Stimulated activated CD4-positive, alpha-beta T cell treated with anti-CD3 and anti-CD28 coated beads, Interleukin-15, amount 100 ng/mL, for 24 hours (primary cell): ENCODE measurements around the gene SSBP2.
"Not testable (repeated sequence)": the region's sequence is repeated elsewhere in the genome, so short reads cannot be mapped to it uniquely, and the experiment has no call there.

ENCODE experiments used
- DNase-seq: peaks from one replicate; pipeline ENCODE4 v3.0.0-alpha.2; 2020

Gene SSBP2

DNA sequence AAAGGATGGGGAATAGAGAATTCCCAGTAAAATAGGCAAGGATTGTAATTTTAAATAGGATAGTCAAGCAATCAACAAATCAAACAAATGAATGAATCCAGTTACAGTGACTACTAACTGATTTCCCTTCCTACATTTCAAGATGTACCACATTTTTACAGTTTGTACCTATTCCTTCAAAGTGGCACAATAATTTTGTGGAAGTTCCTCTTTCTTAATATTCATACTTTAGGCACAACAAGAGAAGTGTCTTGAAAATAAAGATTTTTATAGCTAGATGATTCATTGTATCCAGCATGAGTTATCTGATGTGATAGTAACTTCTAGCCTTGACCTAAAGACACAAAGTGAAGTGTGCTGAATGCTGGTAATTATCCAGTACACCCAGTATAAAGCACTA, 234.8 kb downstream of the SSBP2 start:
- no peak for DNase-seq

DNA sequence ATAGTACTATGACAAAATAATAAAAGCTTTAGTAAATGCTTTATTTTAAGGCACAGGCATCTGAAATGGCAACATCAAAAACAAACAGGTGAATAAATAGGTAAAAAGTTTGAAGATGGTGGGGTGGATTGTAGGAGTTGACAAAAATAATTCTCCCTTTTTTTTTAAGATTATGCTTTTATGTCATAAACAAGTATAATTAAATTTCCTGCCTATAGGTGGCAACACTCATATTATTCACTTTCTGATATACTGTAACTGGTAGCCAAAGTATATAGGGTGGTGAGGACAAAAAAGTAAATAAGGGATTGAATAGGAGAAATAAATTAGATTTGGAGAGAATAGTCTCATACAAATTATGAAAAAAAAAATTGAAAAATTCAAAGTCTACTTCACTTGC, 236.9 kb downstream of the SSBP2 start:
- DNase-seq, result no peak

DNA sequence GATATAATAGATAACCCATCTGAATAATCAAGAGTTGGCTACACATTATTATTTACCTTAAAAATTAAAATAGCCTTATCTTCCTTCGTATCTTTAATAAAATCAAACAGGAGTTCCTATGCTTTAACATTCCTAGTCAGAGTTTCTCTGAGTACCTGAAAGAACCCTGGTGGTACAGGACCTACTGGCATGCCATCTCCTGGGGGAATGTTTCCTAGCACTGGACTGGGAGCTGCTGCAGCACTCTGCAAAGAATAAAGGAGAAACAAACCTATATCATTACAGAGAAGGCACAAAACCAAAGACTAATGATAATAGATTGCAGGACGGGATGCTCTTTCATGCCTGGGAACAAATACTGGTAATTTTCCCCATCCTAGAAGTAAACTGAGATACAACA, 237.4 kb downstream of the SSBP2 start:
- DNase-seq, result no peak

DNA sequence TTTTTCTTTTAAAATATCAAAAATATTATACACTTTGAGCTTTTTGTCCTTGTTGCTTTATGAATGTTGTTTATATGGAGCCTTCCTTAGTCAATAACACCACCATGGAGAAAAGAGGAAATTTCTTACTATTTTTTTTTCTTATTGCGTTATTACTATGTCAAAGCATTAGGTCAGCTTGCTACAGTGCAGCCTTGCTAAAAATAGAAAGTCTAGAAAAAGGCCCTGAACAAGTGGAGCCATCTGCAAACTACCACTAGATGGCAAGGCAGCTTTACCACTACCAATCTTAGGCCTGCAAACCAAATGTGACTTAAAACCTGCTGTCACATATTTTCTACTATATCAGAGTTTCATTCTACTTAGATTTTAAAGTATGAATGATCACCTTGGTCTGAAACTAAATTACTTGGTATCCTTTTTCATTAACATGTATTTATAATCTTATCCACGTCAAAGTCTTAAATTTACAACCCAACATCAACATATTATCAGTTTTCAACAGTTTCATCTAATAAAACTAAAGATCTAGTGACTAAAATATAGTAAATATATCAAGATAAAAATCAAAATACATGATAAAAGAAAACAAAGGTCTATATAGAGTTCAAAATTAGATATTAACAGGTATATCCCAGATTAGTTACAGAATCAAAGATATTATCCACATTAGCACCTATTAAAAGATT, 243.9 kb downstream of the SSBP2 start:
- peak; percentile 30 for DNase-seq

DNA sequence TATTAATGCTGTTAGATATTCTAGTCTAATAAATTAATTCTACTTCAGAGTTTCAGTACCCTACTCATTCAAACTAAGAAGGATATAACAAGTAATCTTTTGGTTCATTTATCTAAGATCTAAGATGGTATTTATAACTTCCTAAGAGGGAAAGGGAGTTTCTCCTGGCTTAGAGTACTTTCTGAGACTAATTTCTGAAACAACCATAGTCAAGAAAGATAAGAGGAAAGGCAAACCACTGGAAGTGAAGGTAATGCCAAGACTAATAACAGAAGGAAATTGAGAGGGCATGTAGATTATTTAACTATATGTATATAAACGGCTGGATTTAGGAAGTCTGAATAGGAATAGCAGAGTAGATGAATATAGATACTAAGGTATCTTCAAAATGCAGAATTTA, 244.5 kb downstream of the SSBP2 start:
- no peak for DNase-seq

DNA sequence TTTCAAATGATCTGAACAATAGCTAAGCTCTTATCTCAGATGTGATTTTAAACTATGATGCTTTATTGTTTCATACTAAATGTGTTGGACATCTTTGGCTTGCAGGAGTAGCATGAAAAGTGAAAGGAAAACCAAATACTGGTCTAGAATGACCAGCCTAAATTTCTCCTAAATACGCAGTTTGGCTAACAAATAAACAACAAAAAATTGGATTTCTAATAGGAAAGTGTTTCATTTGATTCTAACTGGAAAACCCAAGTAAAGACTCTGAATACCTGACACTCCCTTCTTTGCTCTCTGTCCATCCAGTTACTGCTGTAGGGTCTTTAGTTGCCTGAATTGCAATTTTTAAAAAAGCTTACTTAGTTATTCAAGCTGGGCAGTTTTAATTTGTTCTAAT, 245.2 kb downstream of the SSBP2 start:
- no peak for DNase-seq

DNA sequence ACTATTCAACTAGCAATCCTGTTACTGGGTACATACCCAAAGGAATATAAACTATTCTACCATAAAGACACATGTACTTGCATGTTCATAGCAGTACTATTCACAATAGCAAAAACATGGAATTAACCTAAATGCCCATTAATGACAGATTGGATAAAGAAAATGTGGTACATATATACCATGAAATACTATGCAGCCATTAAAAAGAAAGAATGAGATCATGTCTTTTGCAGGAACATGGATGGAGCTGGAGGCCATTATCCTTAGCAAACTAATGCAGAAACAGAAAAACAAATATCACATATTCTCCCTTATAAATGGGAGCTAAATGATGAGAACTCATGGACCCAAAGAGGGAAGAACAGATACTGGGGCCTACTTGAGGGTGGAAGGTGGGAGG, 247.3 kb downstream of the SSBP2 start:
- DNase-seq, result not testable (repeated sequence)

DNA sequence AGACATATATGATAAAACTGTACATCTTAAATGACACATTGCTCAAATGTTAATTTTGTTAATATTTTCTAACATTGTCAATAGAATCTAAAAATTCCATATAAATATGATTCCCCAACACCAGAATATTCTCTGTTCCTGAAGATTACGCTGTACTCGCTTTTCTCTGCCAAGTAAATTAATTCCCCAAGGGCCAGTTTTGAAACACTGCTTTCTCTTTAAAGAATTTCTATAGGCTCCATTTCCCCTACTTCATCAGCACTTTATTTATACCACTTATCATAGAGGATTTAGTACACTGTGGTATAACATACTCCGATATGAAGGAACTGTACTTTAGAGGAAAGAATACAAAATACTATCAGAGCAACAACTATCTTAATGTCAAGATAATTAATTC, 255.6 kb downstream of the SSBP2 start:
- no peak for DNase-seq

DNA sequence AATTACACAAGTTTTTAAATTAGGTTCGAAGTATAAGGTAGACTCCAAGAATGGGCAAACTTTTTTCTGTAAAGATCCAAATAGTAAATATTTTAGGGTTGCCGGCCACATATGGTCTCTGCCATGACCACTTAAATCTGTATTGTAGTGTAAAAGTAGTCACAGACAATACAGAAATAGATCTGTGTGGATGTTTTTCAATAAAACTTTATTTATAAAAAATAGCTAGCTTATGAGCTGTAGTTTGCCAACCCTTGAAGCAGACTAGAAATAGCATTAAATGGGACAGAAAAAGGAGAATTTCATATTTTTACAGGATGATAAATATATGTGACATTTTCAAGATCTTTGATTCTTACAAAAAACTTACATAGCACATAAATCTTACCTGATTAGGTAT, 262.0 kb downstream of the SSBP2 start:
- no peak for DNase-seq

DNA sequence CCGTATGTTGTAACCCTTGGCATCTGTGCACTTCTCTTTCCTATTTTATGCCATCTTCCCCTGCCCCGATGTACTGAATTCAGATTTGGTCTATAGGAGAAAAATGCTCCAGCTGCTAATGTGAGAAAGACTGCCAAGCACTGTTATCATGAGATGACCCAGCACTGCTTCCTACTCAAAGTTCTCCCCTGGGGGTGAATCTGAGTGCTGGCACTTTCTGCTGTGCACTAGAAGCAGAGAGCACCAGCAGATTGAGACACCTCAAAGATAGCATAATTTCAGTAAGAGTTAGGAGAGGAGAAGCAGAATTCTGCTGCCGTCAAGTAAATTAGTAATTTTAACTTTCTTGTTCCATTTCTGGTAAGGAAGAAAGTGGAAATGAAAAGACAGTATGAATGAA, 264.2 kb downstream of the SSBP2 start:
- no peak for DNase-seq

DNA sequence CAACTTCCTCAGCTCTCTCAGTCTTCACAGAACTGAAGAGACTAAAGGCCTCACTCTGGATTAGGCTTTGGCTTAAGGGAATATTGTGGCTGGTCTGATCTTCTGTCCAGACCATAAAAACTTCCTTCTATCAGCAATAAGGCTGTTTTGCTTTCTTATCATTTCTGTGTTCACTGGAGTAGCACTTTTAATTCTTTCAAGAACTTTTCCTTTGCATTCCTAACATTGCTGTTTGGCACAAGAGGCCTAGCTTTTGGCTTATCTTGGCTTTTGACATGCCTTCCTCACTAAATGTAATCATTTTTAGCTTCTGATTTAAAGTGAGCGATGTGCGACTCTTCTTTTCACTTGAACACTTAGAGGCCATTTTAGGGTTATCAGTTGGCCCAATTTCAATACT, 268.3 kb downstream of the SSBP2 start:
- no peak for DNase-seq

DNA sequence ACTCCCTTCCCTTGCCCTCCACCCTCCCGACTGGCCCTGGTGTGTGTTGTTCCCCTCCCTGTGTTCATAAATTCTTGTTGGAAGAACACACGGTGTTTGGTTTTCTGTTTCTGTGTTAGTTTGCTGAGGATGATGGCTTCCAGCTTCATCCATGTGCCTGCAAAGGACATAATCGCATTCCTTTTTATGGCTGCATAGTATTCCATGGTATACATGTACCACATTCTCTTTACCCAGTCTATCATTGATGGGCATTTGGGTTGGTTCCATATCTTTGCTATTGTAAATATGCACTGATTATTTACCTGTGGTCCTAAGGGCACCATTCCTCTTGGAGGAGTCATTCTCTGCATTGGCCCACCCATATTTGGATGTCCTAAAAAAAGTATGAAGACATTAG, 277.5 kb downstream of the SSBP2 start:
- not testable (repeated sequence) for DNase-seq

DNA sequence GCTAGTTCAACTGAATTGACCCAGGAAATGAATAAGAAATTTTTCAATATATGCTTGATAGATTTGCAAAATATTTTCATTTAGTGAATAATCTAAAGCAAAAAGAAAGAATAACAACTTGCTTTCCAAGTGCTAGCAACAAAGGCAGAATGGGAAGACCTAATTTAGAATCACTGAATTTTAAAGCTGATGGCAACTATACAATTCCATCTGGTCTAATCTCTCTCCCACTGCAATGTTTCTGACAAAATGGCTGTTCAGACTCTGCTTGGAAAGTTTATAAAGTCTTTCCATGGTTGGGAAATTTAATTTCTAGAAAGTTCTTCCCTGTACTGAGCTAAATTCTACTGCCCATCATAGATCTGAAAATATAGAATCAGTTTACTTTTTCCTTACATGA, 281.2 kb downstream of the SSBP2 start:
- no peak for DNase-seq

DNA sequence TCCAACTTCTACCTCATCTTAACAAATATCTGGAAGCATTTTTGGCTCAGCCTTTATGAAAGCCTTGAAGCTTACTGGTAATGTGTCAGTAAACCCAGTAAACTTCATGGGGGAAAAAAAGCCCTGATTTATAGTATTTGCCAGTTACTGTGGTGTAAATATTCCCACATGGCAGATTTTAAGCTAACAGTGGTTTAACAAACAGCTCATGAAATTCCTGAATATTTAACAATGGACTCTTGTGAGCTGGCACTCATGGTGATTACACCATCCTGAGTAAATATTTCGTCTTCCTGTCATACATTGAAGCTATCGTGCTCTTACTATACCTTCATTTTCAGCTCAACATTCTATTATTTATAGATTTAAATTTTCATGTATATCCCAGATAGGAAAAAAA, 300.0 kb downstream of the SSBP2 start:
- no peak for DNase-seq

DNA sequence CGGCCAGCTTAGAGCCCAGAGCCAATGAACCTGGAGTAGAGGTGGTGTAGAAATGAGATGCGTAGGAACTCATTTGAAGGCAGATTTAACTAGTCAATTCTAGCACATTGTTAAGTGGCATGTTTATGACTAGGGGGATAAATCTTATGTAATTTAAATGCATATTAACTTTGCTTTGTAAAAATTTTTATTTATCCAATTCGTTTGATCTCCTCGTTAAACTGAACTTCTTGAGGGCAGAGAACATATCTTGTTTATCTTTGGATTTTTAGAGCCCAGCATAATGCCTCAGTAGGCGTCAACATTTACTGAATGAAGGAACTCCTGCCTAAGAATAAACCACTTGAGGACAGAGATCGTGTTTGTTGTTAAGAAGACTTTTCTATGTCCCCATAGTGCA, 315.9 kb downstream of the SSBP2 start:
- no peak for DNase-seq

DNA sequence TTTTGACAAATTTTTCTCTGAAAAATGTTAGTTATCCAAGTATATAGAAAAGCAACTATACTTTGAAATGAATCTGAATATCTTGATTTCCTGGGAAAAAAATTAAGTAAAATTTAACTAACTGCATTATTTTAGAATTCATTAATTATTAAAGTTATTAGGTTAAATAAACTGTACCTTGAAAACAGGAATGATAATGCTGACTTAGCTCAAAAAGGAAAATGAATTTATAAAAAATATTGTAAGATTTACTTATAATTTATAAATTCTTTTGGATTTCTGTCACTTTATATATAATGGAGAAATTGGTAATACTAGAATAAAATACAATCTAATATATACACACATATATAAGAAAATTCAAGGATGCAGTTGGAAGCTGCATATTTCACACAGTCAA, 320.9 kb downstream of the SSBP2 start:
- DNase-seq, result no peak

DNA sequence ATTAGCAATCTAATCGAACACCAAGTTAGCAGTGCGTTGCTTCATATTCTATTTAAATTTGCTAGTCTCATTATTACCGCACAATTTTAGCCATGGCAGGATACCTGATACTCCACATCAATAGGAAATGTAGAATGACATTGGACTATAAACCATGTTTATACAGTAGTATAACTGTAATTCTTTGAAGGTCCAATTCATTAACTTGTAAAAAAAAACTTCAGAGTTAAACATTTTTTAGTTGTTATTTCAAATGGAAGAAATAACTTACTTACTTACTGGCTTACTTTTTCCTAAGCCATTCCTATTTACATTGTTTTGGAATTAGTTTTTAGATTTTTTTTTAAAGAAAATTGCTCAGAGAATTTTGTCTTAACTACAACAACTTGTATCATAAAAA, 321.5 kb downstream of the SSBP2 start:
- no peak for DNase-seq

DNA sequence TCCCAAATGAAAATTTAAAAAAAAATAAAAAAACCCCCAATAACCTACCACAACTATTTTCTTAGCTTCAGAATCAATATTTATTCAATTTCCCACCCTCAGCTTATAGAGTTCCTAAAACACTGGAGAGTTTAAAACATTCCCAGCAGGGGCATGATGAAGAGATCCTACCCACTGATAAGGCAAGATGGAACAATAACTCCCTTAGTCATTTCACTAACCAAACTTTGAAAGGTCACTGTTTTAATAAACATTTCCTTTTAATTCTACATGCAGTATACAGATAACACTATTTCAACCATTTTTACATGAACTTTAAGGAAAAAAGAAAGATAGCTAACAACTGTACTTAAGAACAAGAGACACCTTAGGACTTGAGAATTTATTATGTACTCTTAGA, 322.0 kb downstream of the SSBP2 start:
- no peak for DNase-seq

DNA sequence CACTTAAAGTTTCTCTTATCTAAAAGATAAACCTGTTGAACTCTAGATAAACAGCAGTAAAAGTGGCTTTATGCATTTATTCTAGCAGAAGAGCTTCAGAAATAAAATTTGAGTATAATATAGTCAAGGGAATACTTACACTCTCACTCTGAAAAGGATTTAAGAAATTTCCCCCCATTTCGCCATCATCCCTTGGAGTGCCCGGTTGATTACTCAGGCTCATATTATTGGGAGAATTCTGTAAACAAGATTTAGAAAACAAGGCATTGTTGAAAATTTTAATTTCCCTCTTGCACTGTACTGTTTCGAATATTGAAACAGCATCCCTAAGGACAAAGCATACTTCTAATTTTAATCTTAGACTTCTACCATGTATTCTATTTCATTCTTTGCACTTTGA, 322.5 kb downstream of the SSBP2 start:
- DNase-seq, result no peak

DNA sequence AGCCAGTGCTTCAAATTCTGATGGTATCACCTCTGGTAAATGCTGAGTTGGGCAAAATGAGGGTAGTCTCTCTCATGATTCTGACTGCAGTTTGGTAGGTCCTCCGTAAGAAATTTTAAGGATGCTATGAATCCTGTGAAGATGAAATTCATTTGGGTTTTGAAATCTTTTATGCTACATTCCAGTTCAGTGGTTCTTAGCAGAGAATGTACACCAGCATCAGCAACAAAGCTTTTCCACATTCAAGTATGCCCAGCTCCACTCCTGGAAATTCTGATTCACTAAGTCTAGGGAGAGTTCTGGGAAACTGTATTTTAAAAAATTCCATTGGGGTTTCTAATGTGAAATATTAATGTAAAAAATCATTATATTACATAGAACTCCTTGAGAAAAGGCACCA, 323.3 kb downstream of the SSBP2 start:
- no peak for DNase-seq

DNA sequence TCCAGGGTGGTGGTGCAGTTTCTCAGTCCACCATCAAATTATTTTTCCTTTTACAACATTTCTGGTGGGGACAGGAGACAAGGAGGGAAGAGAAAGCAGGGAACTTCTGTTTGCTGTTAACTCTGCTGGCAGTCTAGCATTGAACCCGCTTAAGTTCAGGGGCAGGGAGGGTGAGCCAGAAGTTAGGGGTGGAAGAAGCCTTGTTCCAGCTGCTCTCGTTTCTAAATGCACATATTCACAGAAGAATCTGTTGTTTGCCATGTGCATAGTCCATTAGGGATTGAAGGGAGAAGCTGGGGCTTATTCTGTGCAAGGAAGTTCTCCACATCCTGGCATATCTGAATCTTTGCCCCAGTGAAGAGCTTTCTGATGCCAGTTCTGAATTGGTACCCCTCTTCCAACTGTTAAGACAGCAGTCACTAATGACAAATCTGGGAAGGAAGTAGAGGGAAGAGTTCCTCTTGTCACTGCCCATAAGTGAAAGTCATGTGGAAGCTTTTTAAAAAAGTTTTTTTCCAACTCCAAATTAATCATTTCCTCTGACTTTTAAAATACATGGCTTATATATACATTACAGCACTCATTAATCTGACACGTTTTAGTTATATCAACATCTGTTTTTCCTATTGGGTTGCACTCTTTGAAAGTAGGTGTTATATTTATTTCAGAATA, 324.4 kb downstream of the SSBP2 start:
- no peak for DNase-seq

DNA sequence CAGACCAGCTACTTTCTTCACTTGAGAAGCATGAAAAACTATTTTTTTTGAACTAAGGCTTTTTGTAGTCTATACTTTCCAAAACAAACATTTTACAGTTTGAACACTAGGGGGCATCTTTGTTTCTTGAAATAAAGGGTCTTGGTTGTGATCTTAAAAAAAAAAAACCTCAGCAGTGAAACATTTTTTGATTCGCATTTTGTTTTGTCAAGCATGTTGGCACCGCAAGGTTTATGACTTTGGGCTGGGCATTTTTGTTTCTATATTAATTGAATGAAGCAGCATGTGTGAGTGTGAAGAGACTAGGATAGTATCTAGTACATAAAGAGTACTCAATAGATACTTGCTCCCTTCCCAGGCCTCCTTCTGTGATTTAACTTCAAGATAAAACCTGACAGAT, 325.3 kb downstream of the SSBP2 start:
- no peak for DNase-seq

DNA sequence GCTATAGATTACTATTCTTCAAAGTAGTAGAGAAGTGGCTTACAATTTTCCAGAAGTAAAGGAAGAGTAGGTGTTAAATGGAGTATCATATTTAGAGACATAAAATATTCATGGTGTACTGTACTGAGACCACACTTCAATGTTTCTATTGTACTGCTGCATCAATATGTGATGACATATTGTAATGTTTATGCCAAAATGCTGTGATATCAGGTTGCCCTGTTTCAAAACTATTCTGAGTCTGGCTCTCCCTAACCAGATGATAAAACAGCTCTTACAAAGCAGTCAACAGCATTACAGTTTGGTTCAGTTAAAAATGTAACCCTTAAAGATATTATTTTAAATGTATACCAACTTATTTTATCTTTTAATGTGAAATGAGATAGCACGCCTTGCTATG, 326.2 kb downstream of the SSBP2 start:
- DNase-seq, result no peak

DNA sequence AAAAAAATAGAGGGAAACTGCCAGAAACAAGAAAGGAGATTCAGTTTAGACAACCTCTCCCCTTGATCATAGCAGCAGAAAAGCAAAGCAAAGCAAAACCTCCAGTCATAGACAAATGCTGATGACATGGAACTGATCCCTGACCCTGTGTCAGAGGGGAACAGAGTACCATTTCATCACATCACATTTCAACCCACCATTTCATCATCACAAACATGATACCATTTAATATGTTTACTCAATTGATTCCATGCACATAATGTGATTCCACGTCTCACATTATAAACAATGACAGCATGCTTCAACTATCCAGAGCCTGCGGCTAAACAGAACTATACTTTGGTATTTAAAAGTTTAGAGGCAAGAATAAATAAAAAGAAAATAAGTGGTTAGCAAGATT, 328.2 kb downstream of the SSBP2 start:
- no peak for DNase-seq

DNA sequence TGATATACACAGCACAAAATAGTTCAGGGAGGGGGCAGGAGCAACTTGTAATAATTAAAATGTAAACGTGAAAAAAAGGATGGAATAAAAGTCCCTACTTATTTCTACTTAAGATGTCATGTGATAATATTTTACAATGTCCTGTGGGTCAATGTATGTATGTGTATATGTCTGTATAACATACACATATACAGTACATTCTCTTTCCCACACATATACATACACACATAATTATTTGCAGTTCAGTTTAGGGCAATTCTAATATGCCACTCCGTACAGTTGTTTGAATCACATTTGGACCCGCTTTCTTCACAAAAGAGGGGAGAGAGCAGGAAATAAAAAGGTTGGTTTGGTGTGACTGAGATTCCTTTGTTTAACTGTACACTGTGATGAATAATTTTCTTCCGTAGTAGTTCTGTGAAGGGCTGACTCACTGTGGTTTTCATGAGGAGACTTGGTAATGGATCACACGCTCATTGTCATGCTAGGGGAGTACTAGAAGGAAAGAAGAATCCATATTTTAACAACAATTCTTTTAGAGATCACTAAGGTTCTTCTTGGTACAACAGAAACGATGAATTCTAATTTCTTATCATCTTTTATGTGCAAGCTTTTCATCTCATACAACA, 330.7 kb downstream of the SSBP2 start:
- DNase-seq, result peak; percentile 28
